ENCODE results near the gene CEP85. TPM values are rescaled to one million over a fixed set of nuclear protein-coding genes. Genes with fewer than 3 reads are reported as not detected.
A peak's percentile ranks its signal among the peaks of the same experiment; 100 is the strongest.

The CEP85 gene
- polyA plus RNA-seq, 3 donors, result 1.3 to 3.3 (median 1.9) TPM

DNA sequence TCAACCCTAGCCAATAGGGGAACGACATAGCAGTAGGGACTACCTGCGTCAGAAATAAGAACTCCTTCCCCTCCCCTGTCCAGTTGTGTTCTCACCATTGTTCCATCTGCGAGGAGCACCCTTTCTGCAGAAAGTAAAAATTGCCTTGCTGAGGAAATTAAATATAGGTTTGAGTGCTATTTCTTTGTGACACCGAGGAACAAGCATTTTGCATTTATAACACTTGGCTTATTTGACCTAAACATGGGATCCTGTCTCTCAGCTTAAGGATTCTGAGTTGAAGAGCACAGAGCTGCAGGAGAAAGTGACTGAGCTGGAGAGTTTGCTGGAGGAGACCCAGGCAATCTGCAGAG is 35.2 kb downstream of the CEP85 start:
- no peak overlapping the region for H3K27ac ChIP-seq (ENCODE audit: low read depth, low read length)
- WGBS, 3 donors, result 96 to 99% (median 98%) methylated on average over 4 of the region's 4 CpGs

- H3K27ac ChIP-seq (ENCODE audit: low read depth, low read length), result peak overlapping the region; percentile 42
- 59 to 86% (median 71%) methylated on average over 11 of the region's 11 CpGs for WGBS, 3 donors
Measured at GRCh38 chr1:26274801-26275425, 40.9 kb downstream of the CEP85 start.

- peak overlapping the region; percentile 43 for H3K27ac ChIP-seq (ENCODE audit: low read depth, low read length)
- 14 to 32% (median 17%) methylated on average over 3 of the region's 3 CpGs for WGBS, 3 donors
Measured at GRCh38 chr1:26275580-26276431, 41.8 kb downstream of the CEP85 start.

DNA sequence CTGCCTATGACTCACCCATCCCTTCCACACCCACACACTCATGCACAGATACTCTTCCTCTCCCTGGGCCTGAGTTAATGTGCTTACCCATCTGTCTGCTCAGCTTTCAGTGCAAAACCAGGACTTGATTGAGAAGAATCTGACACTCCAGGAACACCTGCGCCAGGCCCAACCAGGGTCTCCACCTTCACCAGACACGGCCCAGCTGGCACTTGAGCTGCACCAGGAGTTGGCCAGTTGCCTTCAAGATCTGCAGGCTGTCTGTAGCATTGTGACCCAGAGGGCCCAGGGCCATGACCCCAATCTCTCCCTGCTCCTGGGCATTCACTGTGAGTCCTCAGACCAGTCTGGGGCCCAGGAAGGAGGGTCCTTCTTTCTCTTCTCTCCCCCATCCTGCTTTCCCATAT is 42.4 kb downstream of the CEP85 start:
- H3K27ac ChIP-seq (ENCODE audit: low read depth, low read length), result no peak overlapping the region
- 47 to 50% (median 48%) methylated on average over 2 of the region's 2 CpGs for WGBS, 3 donors

DNA sequence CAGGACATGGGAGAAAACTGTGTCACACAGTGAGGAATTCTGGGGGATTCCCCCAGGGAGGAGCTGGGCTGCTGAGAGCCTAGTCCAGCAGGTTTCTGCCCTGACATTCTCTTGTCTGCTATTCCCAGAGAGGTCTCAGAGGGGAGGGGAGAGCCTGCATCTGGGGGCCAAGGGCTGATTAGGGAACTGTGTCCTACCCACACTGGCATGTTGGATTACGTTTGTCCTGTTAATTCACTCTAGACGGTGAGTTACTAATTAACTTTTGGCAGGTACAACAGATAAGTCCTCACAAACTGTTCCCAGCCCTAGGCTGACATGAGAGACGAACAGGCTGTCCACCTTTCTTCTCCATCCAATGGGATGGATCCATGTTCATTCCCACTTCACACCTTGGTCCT is 43.3 kb downstream of the CEP85 start:
- 37 to 86% (median 77%) methylated on average over 3 of the region's 3 CpGs for WGBS, 3 donors
- H3K27ac ChIP-seq (ENCODE audit: low read depth, low read length), result no peak overlapping the region

GRCh38 chr1:26277719-26278118 is 43.7 kb downstream of the CEP85 start:
- 47 to 82% (median 72%) methylated on average over 1 of the region's 1 CpG for WGBS, 3 donors
- peak overlapping the region; percentile 48 for H3K27ac ChIP-seq (ENCODE audit: low read depth, low read length)

- WGBS, 3 donors, result 39 to 56% (median 39%) methylated on average over 4 of the region's 4 CpGs
- peak overlapping the region; percentile 48 for H3K27ac ChIP-seq (ENCODE audit: low read depth, low read length)
Measured at GRCh38 chr1:26278303-26278702, 44.3 kb downstream of the CEP85 start.

- peak overlapping the region; percentile 51 for H3K27ac ChIP-seq (ENCODE audit: low read depth, low read length)
- 37 to 50% (median 38%) methylated on average over 9 of the region's 9 CpGs for WGBS, 3 donors
Measured at GRCh38 chr1:26278724-26279455, 44.9 kb downstream of the CEP85 start.

DNA sequence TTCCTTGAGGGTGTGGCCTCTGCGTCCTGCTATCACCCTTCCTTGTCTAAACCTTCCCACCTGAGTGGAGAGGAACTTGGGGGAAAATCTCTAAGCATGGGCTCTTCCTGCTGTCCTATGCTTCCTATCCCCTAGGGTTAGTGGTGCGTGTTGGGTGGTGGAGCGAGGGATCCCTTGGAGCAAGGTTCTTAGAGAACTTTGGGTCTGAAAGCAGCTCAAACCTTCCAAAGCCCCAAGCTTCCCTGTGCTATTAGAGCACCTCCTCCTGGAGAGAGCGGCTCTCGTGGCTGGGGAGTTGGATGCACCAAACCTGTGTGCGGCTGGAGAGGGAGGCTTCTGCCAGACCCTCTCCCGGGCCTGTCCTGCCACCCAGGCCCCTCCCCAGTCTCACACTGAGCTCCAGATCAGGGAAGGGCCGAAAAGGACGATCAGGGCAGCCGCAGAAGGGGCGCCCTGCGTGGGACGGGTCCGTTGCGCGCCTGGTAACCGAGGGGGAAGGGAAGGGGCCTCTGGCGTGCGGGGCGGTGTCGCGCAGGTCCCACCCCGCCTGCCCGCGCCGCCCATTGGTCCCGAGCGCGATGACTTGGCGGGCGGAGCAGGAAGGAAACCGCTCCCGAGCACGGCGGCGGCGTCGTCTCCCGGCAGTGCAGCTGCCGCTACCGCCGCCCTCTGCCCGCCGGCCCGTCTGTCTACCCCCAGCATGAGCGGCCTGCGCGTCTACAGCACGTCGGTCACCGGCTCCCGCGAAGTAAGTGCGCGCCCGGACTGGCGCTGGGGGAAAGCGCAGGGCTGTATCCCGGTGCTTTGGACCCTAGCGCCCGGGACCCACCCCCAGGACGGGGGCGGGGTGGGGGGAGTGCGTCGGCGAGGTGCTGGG is 45.7 kb downstream of the CEP85 start, which contains the start of gene SH3BGRL3:
Gene SH3BGRL3 (plus strand): TSS at position 631 of the 877 bp plus-strand sequence. CDS start 70 bp downstream, at position 701.
- WGBS, 3 donors, result 1 to 2% (median 1%) methylated on average over 56 to 66 of the region's 66 CpGs

DNA sequence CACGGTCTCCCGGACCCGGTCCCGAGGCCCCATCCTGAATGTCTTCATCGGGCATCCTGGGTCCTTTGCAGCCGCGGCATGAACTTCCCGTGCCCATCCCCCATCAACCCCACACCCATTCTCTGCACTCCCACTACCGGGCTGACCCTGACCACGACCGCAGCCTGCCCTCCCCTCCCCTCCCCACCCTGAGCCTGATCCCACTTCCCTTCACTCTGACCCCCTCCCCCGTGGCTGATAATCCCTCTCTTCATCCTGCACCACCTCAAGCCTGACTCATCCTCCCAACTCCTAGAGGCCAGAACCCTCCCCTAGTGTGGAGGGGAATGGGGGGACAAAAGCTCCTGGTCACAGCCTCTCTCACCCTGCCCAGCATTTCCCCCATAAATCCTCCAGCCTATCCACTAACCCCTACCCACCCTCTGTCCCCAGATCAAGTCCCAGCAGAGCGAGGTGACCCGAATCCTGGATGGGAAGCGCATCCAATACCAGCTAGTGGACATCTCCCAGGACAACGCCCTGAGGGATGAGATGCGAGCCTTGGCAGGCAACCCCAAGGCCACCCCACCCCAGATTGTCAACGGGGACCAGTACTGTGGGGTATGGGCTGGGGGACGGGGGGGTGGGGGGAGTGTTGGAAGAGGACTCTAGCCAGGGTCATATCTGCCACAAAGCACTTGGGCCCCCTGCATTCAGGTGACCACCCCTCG is 46.5 kb downstream of the CEP85 start:
- 26 to 34% (median 29%) methylated on average over 16 to 20 of the region's 20 CpGs for WGBS, 3 donors
- H3K27ac ChIP-seq (ENCODE audit: low read depth, low read length), result peak overlapping the region; percentile 75

More for the DNA sequence above, 45.7 kb downstream of the CEP85 start, which contains the start of gene SH3BGRL3:
- H3K27ac ChIP-seq (ENCODE audit: low read depth, low read length), result peak within 1 kb of the TSS; percentile 75

DNA sequence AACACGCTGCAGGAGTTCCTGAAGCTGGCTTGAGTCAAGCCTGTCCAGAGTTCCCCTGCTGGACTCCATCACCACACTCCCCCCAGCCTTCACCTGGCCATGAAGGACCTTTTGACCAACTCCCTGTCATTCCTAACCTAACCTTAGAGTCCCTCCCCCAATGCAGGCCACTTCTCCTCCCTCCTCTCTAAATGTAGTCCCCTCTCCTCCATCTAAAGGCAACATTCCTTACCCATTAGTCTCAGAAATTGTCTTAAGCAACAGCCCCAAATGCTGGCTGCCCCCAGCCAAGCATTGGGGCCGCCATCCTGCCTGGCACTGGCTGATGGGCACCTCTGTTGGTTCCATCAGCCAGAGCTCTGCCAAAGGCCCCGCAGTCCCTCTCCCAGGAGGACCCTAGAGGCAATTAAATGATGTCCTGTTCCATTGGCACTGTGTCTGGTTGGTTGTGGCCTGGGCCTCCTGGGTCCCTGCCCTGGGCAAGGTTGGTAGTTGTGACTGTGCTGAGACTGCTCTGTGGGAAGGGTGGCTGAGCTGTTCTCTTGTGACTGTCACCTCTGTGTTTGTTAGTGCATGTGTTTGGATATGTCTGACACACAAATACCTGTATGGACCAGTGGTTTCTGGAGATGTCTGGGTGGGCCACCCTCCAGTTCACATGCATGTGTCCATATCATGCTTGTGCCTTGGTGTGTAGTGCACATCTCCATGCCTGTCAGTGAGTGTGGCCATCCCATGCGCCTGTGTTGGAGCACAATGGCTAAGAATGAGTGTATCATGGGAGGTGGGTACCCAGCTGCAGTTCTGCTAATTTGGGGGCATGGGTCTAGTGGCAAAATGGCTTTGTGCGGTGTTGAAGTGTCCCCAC is 47.3 kb downstream of the CEP85 start:
- H3K27ac ChIP-seq (ENCODE audit: low read depth, low read length), result no peak overlapping the region
- WGBS, 3 donors, result 81 to 96% (median 90%) methylated on average over 5 of the region's 5 CpGs

GRCh38 chr1:26281971-26282370 is 48.0 kb downstream of the CEP85 start:
- WGBS, 3 donors, result 36 to 59% (median 39%) methylated on average over 11 to 15 of the region's 15 CpGs
- no peak overlapping the region for H3K27ac ChIP-seq (ENCODE audit: low read depth, low read length)

DNA sequence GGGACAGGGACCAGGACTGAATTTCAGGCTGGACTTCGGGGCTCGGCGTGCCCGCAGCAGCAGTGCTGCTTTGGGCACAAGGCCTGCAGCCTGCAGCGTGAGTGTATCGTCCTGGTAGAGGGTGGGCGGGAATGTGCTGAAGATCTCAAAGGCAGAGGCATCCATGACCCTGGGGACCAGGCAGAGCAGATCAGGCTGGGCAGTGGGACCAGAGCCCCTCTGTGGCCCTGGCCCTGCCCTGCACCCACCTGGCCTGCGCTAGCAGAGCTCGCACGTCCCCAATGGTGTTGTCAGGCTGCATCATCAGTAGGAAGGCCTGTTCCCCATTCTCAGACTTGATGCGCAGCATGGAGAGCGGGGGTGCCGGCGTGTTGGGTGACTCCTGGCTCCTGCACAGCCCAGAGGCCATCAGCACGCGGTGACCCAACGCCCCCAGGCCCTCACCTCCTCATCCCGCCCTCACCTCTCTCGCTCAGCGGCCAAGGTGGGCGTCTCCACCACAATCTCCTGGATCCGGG is 48.5 kb downstream of the CEP85 start:
- 81 to 82% (median 81%) methylated on average over 21 to 22 of the region's 22 CpGs for WGBS, 3 donors
- no peak overlapping the region for H3K27ac ChIP-seq (ENCODE audit: low read depth, low read length)

DNA sequence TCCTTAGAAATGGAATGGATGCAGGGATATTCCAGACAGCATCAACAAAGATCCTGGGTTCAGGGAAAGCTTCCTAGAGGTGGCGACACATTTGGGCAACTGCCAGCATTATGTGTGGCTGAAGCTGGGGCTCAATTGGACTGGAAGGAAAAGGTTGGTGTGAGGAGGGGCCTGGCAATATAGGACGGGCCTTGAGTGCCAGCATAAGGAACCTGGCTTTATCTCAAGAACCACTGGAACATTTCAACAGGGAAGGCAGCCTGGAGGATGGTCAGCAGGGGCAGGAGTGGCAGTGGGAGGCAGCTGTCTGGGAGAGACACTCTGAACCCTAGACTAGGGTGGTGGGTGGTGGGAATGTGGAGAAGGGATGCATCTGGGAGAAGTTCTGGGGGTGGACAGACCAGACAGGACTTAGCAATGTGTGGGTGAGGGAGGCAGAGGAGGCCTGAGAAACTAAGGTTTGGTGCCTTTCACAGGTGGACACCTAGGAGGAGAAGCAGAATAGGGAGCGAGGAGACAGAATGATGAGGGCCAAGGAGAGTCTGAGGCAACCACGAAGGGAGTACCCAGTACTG is 49.4 kb downstream of the CEP85 start:
- no peak overlapping the region for H3K27ac ChIP-seq (ENCODE audit: low read depth, low read length)
- 66 to 67% (median 66%) methylated on average over 4 of the region's 4 CpGs for WGBS, 3 donors

- 83 to 88% (median 83%) methylated on average over 12 of the region's 12 CpGs for WGBS, 3 donors
- H3K27ac ChIP-seq (ENCODE audit: low read depth, low read length), result no peak overlapping the region
Measured at GRCh38 chr1:26283871-26284596, 50.0 kb downstream of the CEP85 start.

Measured in adipose tissue (tissue), 3 donors.